ES-I3 (cell line): ENCODE data around the gene ADIPOR1.
A peak's percentile ranks its signal among the peaks of the same experiment; 100 is the strongest.
"Not testable (repeated sequence)": the region's sequence is repeated elsewhere in the genome, so short reads cannot be mapped to it uniquely, and the experiment has no call there.

Source experiments
- H3K36me3 ChIP-seq: 2 replicates; pipeline ENCODE4 v1.6.1; 2013; ENCODE audit warnings: mild to moderate bottlenecking, low read length, control low read depth, moderate library complexity; ENCODE audit not compliant: insufficient read depth
- H3K4me1 ChIP-seq: 2 replicates; pipeline ENCODE4 v1.6.1; 2013; ENCODE audit warnings: mild to moderate bottlenecking, control low read depth, low read length; ENCODE audit not compliant: insufficient read depth
- H3K9ac ChIP-seq: 2 replicates; pipeline ENCODE4 v1.6.1; 2013; ENCODE audit warnings: low read depth, mild to moderate bottlenecking, low read length, moderate library complexity
- H3K9me3 ChIP-seq: 2 replicates; pipeline ENCODE4 v1.6.1; 2013; ENCODE audit warnings: mild to moderate bottlenecking, low read length, moderate library complexity; ENCODE audit not compliant: control insufficient read depth, insufficient read depth

The ADIPOR1 gene

GRCh38 chr1:202957733-202958543 is at the start of gene ADIPOR1:
ADIPOR1 (minus strand) TSS chr1:202958312; CDS start chr1:202951070, 7,242 bp downstream.
- Histone ChIP-seq H3K4me1 (0 out of 2 replicates have a peak, but pooled peaks cover 7% of the 10 kb centered on the region), H3K9me3 (no peaks in the 10 kb centered on the region), H3K9ac (peak within 1 kb of the TSS; percentile 61), H3K36me3 (no peaks in the 10 kb centered on the region; the same call in 1 of the 2 replicates)

- H3K4me1 ChIP-seq, result peaks cover 12% of the 10 kb centered on the region
- H3K36me3 ChIP-seq, result peaks cover 11% of the 10 kb centered on the region
- H3K9ac ChIP-seq, result peak within 1 kb of the TSS; percentile 66
- H3K9me3 ChIP-seq, result no peaks in the 10 kb centered on the region
These were observed 49.1 kb upstream of the ADIPOR1 start, which contains the start of gene TMEM183A for GRCh38 chr1:203006948-203007871. TMEM183A (plus strand) TSS chr1:203007374; CDS start chr1:203007466, 92 bp downstream.

GRCh38 chr1:203005395-203006142 is 47.5 kb upstream of the ADIPOR1 start:
- peaks cover 12% of the 10 kb centered on the region for H3K4me1 ChIP-seq
- peak overlapping the region; percentile 66 for H3K9ac ChIP-seq
- peaks cover 11% of the 10 kb centered on the region for H3K36me3 ChIP-seq
- H3K9me3 ChIP-seq, result not testable (repeated sequence)

- no peak overlapping the region for H3K9ac ChIP-seq
- no peaks in the 10 kb centered on the region for H3K9me3 ChIP-seq
- no peaks in the 10 kb centered on the region for H3K36me3 ChIP-seq
- peaks cover 6% of the 10 kb centered on the region; the same call in 1 of the 2 replicates for H3K4me1 ChIP-seq
These were observed 44.8 kb upstream of the ADIPOR1 start for GRCh38 chr1:203002951-203003350.

DNA sequence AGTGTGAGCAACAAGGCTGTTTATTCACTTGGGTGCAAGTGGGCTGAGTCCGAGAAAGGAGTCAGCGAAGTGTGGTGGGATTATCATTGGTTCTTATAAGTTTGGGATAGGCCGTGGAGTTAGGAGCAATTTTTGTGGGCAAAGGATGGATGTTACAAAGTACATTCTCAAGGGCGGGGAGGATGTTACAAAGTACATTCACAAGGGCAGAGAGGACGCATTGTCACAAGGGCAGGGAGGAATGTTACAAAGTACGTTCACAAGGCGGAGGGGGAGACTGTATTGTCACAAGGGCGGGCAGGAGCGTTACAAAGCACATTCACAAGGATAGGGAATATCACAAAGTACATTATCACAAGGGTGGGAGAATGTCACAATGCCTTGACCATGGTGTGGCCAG is 43.9 kb upstream of the ADIPOR1 start:
- H3K36me3 ChIP-seq, result no peaks in the 10 kb centered on the region
- H3K4me1 ChIP-seq, result peaks cover 6% of the 10 kb centered on the region; the same call in 1 of the 2 replicates
- H3K9me3 ChIP-seq, result no peaks in the 10 kb centered on the region
- H3K9ac ChIP-seq, result no peak overlapping the region

GRCh38 chr1:203000217-203000944 is 42.3 kb upstream of the ADIPOR1 start:
- Histone ChIP-seq H3K36me3 (no peaks in the 10 kb centered on the region), H3K4me1 (peaks cover 6% of the 10 kb centered on the region; the same call in 1 of the 2 replicates), H3K9me3 (no peaks in the 10 kb centered on the region), H3K9ac (no peak overlapping the region)

- no peaks in the 10 kb centered on the region for H3K9me3 ChIP-seq
- no peaks in the 10 kb centered on the region for H3K4me1 ChIP-seq
- no peaks in the 10 kb centered on the region for H3K36me3 ChIP-seq
- no peak overlapping the region for H3K9ac ChIP-seq
These were observed 41.0 kb upstream of the ADIPOR1 start for GRCh38 chr1:202998836-202999750.

- no peaks in the 10 kb centered on the region for H3K4me1 ChIP-seq
- H3K9me3 ChIP-seq, result no peaks in the 10 kb centered on the region
- no peaks in the 10 kb centered on the region; the same call in 1 of the 2 replicates for H3K36me3 ChIP-seq
- no peak overlapping the region for H3K9ac ChIP-seq
These were observed 36.6 kb upstream of the ADIPOR1 start for GRCh38 chr1:202994756-202995155.

- Histone ChIP-seq H3K9ac (no peak overlapping the region), H3K36me3 (no peaks in the 10 kb centered on the region; the same call in 1 of the 2 replicates), H3K4me1 (no peaks in the 10 kb centered on the region; the same call in 1 of the 2 replicates), H3K9me3 (no peaks in the 10 kb centered on the region)
These were observed 33.0 kb upstream of the ADIPOR1 start for GRCh38 chr1:202991112-202991511.

DNA sequence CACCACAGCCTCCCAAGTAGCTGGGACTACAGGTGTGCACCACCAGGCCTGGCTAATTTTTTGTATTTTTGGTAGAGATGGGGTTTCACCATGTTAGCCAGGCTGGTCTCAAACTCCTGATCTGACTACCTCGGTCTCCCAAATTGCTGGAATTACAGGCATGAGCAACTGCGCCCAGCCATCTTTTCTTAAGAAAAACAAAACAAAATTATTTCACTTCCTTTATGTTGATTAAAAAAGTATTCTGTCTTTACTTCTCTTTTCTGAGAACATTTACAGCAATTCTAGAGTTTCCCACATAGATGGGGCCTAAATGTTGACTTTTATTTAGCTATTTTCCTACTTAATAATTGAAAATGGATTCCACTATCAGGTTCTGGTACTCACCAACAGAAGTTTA is 31.8 kb upstream of the ADIPOR1 start:
- no peak overlapping the region for H3K9ac ChIP-seq
- no peaks in the 10 kb centered on the region for H3K9me3 ChIP-seq

GRCh38 chr1:202987922-202988583 is 29.9 kb upstream of the ADIPOR1 start:
- Histone ChIP-seq H3K36me3 (no peaks in the 10 kb centered on the region; the same call in 1 of the 2 replicates), H3K9ac (no peak overlapping the region), H3K4me1 (no peaks in the 10 kb centered on the region; the same call in 1 of the 2 replicates), H3K9me3 (no peaks in the 10 kb centered on the region)

More for the DNA sequence above, 31.8 kb upstream of the ADIPOR1 start:
- Histone ChIP-seq H3K4me1 (no peaks in the 10 kb centered on the region; the same call in 1 of the 2 replicates), H3K36me3 (no peaks in the 10 kb centered on the region; the same call in 1 of the 2 replicates)

GRCh38 chr1:202987255-202987654 is 29.1 kb upstream of the ADIPOR1 start:
- H3K4me1 ChIP-seq, result no peaks in the 10 kb centered on the region; the same call in 1 of the 2 replicates
- H3K9ac ChIP-seq, result no peak overlapping the region
- H3K36me3 ChIP-seq, result no peaks in the 10 kb centered on the region; the same call in 1 of the 2 replicates
- no peaks in the 10 kb centered on the region for H3K9me3 ChIP-seq
